Loucy (cell line): ENCODE data around the gene ADAMTS6.

ENCODE experiments used
- CTCF ChIP-seq: fragments of 200-600 bp; sonication (generic); conservative IDR thresholded peaks from 2 replicates; pipeline ENCODE4 v1.5.1; 2014; ENCODE audit warnings: mild to moderate bottlenecking, antibody characterized with exemption, low read length
- EZH2phosphoT487 ChIP-seq: fragments of 200-600 bp; IDR thresholded peaks from 2 replicates; pipeline ENCODE4 v1.6.1; 2018; ENCODE audit warnings: antibody characterized with exemption, mild to moderate bottlenecking, moderate library complexity, borderline replicate concordance

GRCh38 chr5:65356274-65356673 lies 125.4 kb downstream of the ADAMTS6 start:
- TF ChIP-seq CTCF (no peak), EZH2phosphoT487 (no peak)
